ENCODE results near the gene WFIKKN2.

DNA sequence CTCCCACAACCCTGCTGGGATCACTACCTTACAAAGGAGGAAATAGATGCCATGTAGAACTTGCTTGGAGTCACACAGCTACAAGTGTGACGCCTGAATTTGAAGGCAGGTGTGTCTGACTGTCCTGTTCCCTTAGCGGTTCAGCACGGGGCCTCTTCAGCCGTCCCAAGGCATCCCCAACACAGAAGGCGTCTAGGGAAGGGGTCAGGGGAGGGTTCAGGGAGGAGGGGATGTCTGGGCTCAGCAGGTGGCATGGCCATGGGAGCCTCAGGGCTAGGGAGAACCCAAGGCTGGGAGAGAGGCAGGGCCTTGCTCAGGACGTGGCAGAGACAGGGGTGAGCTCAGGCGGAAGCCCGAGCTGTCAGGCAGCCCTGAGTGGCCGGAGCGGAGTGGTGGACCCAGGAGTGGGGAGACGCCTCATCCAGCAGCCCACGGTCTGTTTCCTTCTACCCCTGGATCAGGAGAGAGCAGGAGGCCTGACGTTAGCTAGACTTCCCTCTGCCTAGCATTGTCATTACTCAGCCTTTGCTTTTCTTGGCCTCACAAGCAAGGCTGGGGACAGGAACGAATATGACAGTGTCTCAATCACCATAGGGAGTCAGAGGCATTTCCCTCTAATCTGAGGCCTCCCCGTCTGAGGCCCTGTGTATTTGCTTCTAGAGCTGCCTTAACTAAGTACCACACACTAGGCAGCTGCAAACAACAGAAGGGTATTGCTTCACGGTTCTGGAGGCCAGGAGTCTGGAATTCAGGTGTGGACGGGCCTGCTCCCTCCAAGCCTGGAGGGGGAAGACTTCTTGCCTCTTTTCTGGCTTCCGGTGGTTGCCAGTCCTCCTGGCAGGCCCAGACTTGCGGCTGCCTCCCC, 36.7 kb upstream of the WFIKKN2 start:
- TF ChIP-seq, protein P1, sequence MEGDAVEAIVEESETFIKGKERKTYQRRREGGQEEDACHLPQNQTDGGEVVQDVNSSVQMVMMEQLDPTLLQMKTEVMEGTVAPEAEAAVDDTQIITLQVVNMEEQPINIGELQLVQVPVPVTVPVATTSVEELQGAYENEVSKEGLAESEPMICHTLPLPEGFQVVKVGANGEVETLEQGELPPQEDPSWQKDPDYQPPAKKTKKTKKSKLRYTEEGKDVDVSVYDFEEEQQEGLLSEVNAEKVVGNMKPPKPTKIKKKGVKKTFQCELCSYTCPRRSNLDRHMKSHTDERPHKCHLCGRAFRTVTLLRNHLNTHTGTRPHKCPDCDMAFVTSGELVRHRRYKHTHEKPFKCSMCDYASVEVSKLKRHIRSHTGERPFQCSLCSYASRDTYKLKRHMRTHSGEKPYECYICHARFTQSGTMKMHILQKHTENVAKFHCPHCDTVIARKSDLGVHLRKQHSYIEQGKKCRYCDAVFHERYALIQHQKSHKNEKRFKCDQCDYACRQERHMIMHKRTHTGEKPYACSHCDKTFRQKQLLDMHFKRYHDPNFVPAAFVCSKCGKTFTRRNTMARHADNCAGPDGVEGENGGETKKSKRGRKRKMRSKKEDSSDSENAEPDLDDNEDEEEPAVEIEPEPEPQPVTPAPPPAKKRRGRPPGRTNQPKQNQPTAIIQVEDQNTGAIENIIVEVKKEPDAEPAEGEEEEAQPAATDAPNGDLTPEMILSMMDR (IDR thresholded peaks at IDR 0.05), result no peak
- no peak for TF ChIP-seq ZFX (IDR thresholded peaks at IDR 0.05; ENCODE audit: borderline replicate concordance)
